ENCODE measurements around the gene CALY. TPM values are rescaled to one million over a fixed set of nuclear protein-coding genes. Genes with fewer than 3 reads are reported as not detected.

Gene CALY
- polyA plus RNA-seq, 1 of the 3 experiments (the other 2 are of a cell fraction): 3.3 TPM

- no peaks in the 10 kb centered on the region for H4K20me1 ChIP-seq (ENCODE audit: insufficient read depth)
- no peak overlapping the region for H2AFZ ChIP-seq (ENCODE audit: low read depth)
- 93% methylated on average over 11 of the region's 16 CpGs for WGBS (ENCODE audit: low lambda C conversion rate)
- H3K27me3 ChIP-seq (ENCODE audit: insufficient read depth): no peaks in the 10 kb centered on the region
- peaks cover 0 to 26% of the 10 kb centered on the region in 2 experiments; a peak in 1 of 4 replicates for H3K4me1 ChIP-seq (ENCODE audit: control insufficient read depth in 1 of 2, insufficient read depth in 2 of 2, low read depth in 1 of 2, low read length in 1 of 2)
- POLR2A ChIA-PET: no interaction called here
- H3K9me3 ChIP-seq: no peaks in the 10 kb centered on the region
- no peak overlapping the region for H3K27ac ChIP-seq (ENCODE audit: low read depth in 2 of 2, low read length in 1 of 2)
- DNase-seq: no peak
- CTCF ChIA-PET: interaction anchor here (0.8 to 1.1 kb wide), 2 partner anchors 25 to 46 kb away, joined by 3 to 5 read pairs; no protein-coding TSS in a partner anchor
- TF ChIP-seq GATA2 (CRISPR knock-in tag; IDR thresholded peaks at IDR 0.05) (no peak), FOXJ3 (CRISPR knock-in tag; IDR thresholded peaks at IDR 0.05) (no peak), TAF1 (IDR thresholded peaks at IDR 0.05; ENCODE audit: borderline replicate concordance, low read depth, low read length) (no peak), MEF2A (IDR thresholded peaks at IDR 0.05; ENCODE audit: borderline replicate concordance, low read depth) (no peak), YY1 (IDR thresholded peaks at IDR 0.05; ENCODE audit: low read depth) (no peak), POLR2AphosphoS5 (IDR thresholded peaks at IDR 0.05; ENCODE audit: low read depth, low read length) (no peak)
- no peaks in the 10 kb centered on the region for H3K9me2 ChIP-seq
- peaks cover 0 to 3% of the 10 kb centered on the region in 2 experiments for H3K36me3 ChIP-seq (replicated peaks in 1 of 2; ENCODE audit: control insufficient read depth in 1 of 2, insufficient read depth in 2 of 2, low read length in 1 of 2)
- H3K4me2 ChIP-seq: no peak overlapping the region
- no peaks in the 10 kb centered on the region for H3K79me2 ChIP-seq (ENCODE audit: insufficient read depth)
- no peak overlapping the region for H3K4me3 ChIP-seq (ENCODE audit: low read depth in 2 of 2, low read length in 1 of 2)
- H3F3A ChIP-seq (replicated peaks; ENCODE audit: insufficient read depth): no peaks in the 10 kb centered on the region
- no peak overlapping the region for H3K9ac ChIP-seq
Observed at GRCh38 chr10:133353988-133354605, 17.4 kb upstream of the CALY start.

GRCh38 chr10:133353202-133353959 is 16.7 kb upstream of the CALY start:
- ChIA-PET POLR2A (interaction anchor here (0.6 kb wide), 1 partner anchor 940 kb away, joined by 5 read pairs; no protein-coding TSS in a partner anchor), CTCF (interaction anchor here (0.8 to 1.1 kb wide), 2 partner anchors 24 to 46 kb away, joined by 3 to 5 read pairs; no protein-coding TSS in a partner anchor)
- no peaks in the 10 kb centered on the region for H4K20me1 ChIP-seq (ENCODE audit: insufficient read depth)

More at GRCh38 chr10:133353202-133353959, 16.7 kb upstream of the CALY start:
- Histone ChIP-seq H3K4me3 (ENCODE audit: low read depth in 2 of 2, low read length in 1 of 2) (no peak overlapping the region), H3K9me2 (no peaks in the 10 kb centered on the region), H3K79me2 (ENCODE audit: insufficient read depth) (no peaks in the 10 kb centered on the region), H3F3A (replicated peaks; ENCODE audit: insufficient read depth) (no peaks in the 10 kb centered on the region), H3K9me3 (no peaks in the 10 kb centered on the region), H3K9ac (no peak overlapping the region), H3K27ac (ENCODE audit: low read depth in 2 of 2, low read length in 1 of 2) (no peak overlapping the region), H3K27me3 (ENCODE audit: insufficient read depth) (0 out of 2 replicates have a peak, but pooled peaks cover under 1% of the 10 kb centered on the region), H2AFZ (ENCODE audit: low read depth) (no peak overlapping the region), H3K4me2 (no peak overlapping the region), H3K4me1 (ENCODE audit: control insufficient read depth in 1 of 2, insufficient read depth in 2 of 2, low read depth in 1 of 2, low read length in 1 of 2) (peaks cover 0 to 19% of the 10 kb centered on the region in 2 experiments; a peak in 1 of 4 replicates), H3K36me3 (replicated peaks in 1 of 2; ENCODE audit: control insufficient read depth in 1 of 2, insufficient read depth in 2 of 2, low read length in 1 of 2) (peaks cover 0 to 3% of the 10 kb centered on the region in 2 experiments)
- TF ChIP-seq TAF1 (IDR thresholded peaks at IDR 0.05; ENCODE audit: borderline replicate concordance, low read depth, low read length) (no peak), FOXM1 (IDR thresholded peaks at IDR 0.05; ENCODE audit: low read depth) (no peak)
- no peak for DNase-seq
- 93% methylated on average over 8 of the region's 16 CpGs for WGBS (ENCODE audit: low lambda C conversion rate)

Data from SK-N-SH (cell line).